Measurements from ENCODE around the gene NAPEPLD.
A peak's percentile ranks its signal among the peaks of the same experiment; 100 is the strongest.
"Not testable (repeated sequence)": the region's sequence is repeated elsewhere in the genome, so short reads cannot be mapped to it uniquely, and the experiment has no call there.

Gene NAPEPLD

GRCh38 chr7:103148994-103149807 lies at the start of gene NAPEPLD:
NAPEPLD (minus strand) TSS chr7:103149099; CDS start chr7:103128776, 20,323 bp downstream.
- DNase-seq = peak; percentile 59

- DNase-seq = not testable (repeated sequence)
Observed at GRCh38 chr7:103198079-103198478, 49.2 kb upstream of the NAPEPLD start.

DNA sequence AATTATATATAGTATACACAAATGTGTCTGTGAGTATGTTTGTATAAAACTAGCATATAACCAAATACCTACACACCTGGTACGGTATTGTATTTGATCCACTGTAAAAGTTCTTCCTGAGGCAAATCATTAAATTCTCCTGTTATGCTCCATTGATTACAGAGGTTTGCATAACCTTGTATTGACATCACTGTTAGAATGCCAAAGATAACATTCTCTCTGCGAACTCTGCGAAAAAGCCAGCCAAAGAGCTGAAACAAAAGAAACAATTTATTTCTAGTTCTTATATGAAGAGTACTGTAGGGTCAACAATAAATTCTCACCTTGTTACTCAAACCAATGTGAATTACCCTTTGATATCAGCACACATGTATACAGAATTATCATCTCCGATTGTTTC lies 46.5 kb upstream of the NAPEPLD start:
- DNase-seq = not testable (repeated sequence)

DNA sequence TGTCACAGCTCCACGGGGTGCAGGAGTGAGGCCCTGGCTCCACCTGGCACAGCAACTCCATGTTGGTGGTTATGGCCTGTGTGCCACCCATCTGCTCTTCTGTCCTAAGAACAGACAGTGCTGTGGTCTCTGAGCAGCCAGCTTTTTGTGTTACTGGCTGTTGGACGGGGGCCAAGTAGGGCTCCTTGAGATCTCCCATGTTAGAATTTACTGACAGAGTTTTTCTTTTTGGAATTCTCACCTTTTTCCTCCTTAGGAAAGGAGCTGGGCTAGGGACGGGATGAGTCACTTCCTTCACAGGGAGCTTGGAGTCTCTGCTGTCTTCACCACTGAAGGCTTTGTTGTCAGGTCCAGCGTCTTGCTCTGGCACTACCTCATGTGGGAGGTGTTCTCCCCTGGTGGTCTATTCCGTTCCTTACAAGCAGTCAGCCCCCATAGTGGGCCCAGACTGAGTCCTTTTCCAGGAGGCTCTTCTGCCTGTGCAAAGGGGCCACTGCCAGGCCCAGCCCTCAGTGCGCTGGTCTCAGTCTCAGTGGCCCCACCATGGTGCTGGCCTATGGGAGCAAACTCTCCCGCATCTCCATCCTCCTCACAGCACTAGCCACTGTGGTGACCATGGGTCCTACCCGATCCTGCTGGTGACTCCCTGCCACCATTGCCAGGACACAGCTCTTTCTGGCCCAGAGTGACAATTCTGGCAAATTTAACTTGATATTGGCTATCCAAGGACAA lies 23.7 kb upstream of the NAPEPLD start:
- not testable (repeated sequence) for DNase-seq

- DNase-seq = not testable (repeated sequence)
Observed at GRCh38 chr7:103171695-103172414, 23.0 kb upstream of the NAPEPLD start.

DNA sequence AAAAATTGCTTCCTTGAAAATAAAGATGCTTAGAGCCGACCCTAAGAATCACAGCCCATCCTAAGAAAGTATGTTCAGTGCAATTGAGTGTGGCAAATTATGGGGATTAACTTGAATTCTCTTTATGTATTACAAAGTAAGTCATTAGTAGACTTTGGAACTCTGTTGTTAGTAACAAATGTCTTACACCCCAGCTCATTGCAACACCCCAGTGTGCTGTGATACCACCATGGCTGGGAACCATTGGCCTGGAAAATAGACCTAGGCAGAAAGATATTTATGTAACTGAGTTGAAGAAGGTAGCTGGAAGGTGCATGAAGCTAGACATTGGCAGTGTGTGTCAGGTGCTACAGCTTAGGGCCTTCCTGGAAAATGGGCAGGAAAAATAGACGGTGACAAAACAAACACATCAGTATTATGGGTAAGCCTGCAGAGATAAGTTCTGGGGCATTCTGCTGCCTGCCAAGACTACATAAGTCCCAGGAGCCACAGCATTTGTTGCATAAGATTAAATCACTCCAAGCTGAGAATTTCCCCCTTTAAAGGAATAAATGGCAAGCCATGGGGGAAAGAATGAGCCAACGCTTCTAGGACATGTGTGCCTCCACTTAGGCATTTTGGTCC lies 18.1 kb upstream of the NAPEPLD start:
- not testable (repeated sequence) for DNase-seq

- DNase-seq = not testable (repeated sequence)
Observed at GRCh38 chr7:103163087-103163825, 14.4 kb upstream of the NAPEPLD start.

- not testable (repeated sequence) for DNase-seq
Observed at GRCh38 chr7:103162641-103163040, 13.7 kb upstream of the NAPEPLD start.

DNA sequence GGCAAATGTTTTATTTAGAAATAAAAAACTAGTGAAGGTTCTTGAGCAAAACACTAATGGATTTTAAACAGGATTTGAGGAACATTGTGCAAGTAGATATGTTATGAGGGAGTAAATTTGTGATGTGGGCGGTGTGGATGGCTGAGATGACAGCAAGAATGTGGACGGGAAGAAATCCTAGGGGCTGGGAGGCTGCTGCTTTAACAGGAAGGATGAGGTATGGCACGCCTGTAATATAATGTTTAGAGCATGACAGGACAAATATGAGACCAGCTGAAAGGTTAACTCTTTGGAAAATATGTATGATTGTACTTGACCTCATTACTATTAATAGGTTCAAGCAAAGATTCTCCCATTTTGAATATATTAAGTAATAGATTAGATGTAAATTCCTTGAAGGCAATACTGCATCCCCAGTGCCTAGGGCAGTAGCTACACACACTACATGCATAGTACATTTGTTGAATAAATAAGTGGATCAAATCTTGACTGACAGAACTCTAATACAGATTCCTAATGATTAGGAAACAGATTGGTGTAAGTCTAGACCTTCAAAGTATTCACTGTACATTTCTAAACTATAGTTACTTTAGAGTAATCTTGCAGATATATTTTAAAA lies 13.2 kb upstream of the NAPEPLD start:
- DNase-seq = not testable (repeated sequence)

GRCh38 chr7:103159072-103159471 lies 10.2 kb upstream of the NAPEPLD start:
- DNase-seq = not testable (repeated sequence)

- not testable (repeated sequence) for DNase-seq
Observed at GRCh38 chr7:103155331-103156024, 6.6 kb upstream of the NAPEPLD start.

DNA sequence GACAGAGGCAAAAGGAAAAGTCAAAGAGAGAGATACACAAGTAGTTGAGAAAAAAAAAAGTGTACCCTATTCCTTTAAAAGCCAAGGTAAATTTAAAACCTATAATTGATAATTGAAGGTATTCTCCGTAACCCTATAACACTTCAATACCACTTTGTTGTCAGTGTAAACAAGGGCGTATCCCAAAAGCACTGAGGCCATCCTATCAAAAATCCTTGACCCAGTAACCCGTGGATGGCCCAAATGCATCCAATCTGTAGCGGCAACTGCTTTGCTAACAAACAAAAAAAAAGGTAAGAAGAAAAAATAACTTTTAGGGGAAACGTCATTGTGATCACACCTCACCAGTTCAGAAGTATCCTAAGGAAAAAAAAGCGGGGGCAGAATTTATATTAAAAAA lies 5.1 kb upstream of the NAPEPLD start:
- DNase-seq = no peak

- DNase-seq = not testable (repeated sequence)
Observed at GRCh38 chr7:103152744-103153617, 4.1 kb upstream of the NAPEPLD start.

GRCh38 chr7:103151993-103152676 lies 3.2 kb upstream of the NAPEPLD start:
- DNase-seq = not testable (repeated sequence)

DNA sequence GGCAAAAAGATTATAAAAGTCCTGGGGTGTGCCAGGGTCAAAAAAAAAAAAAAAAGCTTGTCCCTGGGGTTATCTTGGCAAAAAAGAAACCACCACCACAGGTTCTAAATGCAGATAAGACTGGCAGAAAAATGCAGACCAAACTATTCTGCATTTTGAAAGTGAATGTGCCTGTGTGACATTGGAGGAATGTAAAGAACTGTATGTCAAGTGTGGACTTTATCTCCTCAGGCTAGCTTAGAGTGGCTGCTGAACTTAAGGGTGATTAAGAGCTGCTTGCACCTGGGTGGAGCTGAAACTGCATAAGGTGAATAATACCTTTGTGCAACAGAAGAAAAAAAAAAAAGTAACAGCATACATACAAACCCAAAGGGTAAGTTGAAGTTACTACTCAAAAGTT lies 1.3 kb upstream of the NAPEPLD start:
- no peak for DNase-seq

DNA sequence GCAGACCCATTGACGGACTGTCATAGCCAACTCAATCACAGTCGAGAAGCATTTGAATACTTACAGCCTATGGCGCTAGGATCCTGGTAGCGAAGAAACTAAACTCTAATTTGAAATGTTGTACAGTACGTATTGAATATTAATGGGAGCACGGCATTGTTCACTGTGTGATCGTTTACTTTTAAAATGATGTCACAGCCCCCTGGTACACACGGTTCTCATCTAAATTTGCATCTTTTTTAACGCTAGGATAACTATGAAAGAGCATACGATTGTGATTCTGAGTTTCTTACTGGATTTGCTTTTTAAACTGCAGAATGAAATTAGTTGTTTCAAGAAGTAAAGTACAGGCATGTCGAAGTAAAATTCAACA lies 895 bp upstream of the NAPEPLD start:
- no peak for DNase-seq

GRCh38 chr7:103148131-103148993 lies 537 bp downstream of the NAPEPLD start:
- DNase-seq = no peak

DNA sequence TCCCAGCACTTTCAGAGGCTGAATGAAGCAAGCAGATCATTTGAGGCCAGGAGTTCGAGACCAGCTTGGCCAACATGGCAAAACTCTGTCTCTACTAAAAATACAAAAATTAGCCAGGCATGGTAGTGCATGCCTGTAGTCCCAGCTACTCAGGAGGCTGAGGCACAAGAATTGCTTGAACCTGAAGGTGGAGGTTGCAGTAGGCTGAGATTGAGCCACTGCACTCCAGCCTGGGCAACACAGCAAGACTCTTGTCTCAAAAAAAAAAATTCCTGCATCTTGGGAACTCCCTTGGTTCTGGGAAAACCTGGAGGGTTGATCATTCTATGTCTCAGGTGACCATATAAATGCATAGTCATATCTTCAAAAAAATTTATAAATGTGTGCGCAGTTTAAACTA lies 4.1 kb downstream of the NAPEPLD start:
- DNase-seq = not testable (repeated sequence)

All from activated gamma-delta T cell treated with Interleukin-2 at 50 U/mL for 16 hours (primary cell).